NCI-H2227 treated with DMSO at 0.1 percent for 48 hours (cell line): ENCODE measurements around the gene PCP2.

ENCODE experiments used
- DNase-seq: peaks from one replicate; lab custom pipeline; 2025; lab: John Stamatoyannopoulos, UW

Gene PCP2

DNA sequence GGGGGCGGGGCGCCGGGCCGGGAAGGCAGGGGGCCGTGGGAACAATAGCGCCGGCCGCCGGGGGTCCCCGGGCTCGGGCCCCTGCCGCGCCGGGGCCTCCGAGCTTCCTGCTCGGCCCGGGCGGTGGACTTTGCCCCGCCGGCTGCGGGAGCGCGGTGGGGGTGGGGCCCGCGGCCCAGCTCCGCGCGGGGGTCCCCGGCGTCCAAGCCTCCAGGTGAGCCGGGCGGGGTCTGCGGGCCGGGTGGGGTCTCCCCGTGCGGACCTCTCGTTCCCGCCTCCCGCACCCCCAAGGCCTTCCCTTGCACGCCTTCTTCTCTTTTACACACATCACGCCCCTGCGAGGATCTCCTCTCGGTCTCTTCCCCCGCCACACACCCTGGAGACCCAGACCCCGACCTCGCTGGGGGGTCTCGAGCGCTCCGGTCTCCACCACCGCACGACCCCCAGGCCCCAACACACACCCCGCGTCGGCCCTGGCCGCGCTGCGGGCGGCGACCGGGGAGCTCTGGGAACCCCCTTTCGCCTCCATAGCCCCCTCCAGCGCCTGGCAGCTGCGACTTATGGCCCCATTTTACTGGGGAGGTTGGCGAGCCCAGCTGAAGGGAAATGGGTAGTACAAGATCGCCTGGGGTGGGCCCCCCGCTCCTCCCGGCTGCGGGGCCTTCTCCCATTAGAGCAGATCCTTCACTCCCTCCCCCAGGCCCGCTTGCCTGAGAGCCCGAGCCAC is 37.1 kb downstream of the PCP2 start:
- DNase-seq = no peak

- peak; percentile 64 for DNase-seq
Observed at GRCh38 chr19:7595466-7596133, 37.9 kb downstream of the PCP2 start, which contains the start of gene CAMSAP3. TSS of gene CAMSAP3 (plus strand) at chr19:7595863. CDS start at chr19:7596003, 140 bp downstream.

DNA sequence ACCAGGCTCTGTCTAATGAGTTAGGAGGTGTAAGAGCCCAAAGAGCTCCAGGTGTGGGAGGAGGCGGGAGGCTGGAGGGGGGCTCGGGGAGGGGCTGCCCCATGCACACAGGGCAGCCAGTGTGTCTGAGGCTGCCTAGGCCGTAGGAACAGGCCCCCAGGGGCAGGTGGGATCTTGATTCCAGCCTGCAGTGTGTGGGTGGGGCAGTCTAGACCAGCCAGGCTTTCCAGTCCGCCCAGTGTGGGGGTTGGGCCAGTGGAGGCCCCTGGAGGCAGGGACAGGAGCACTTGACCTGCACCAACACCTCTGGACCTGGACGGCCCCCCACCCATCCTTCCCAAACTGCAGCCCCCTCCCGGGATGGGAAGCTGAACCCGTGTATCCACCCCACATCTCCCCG is 43.3 kb downstream of the PCP2 start:
- no peak for DNase-seq

GRCh38 chr19:7589822-7590221 is 43.7 kb downstream of the PCP2 start:
- no peak for DNase-seq

GRCh38 chr19:7582446-7582845 is 51.1 kb downstream of the PCP2 start:
- no peak for DNase-seq
